HepG2 (cell line): ENCODE results near the gene TEAD1. TPM values are rescaled to one million over a fixed set of nuclear protein-coding genes. Genes with fewer than 3 reads are reported as not detected.

ENCODE experiments used
- ATAC-seq: fragments of 200-7000 bp; cut with Tn5 transposase; 3 replicates; pipeline ENCODE4 v1.9.1; 2020; ENCODE audit warnings: mild to moderate bottlenecking, moderate library complexity
- BruUV-seq: library from RNA; stranded (reverse); fragments of 400-500 nt; replicated peaks from 2 replicates; lab custom pipeline; 2021; lab: Mats Ljungman, UMichigan
- CTCF ChIA-PET: fragments of 300-600 bp; formaldehyde crosslinking; extraction: SDS; loops from one replicate; lab custom pipeline; 2021; ENCODE audit warnings: low total read pairs, inconsistent platforms, low intra/inter-chr PET ratio; lab: Yijun Ruan, JAX
- POLR2A ChIA-PET: fragments of 350-600 bp; sonication (Branson Sonifier 250); formaldehyde crosslinking; loops from one replicate; lab custom pipeline; 2020; ENCODE audit warnings: antibody characterized with exemption, inconsistent platforms; lab: Yijun Ruan, JAX
- DNase-seq: peaks from one replicate; pipeline ENCODE4 v3.0.0-alpha.2; 2015; ENCODE audit warnings: low spot score
- FAIRE-seq: peaks from 3 replicates; lab custom pipeline; 2011; peaks lifted over from hg19 to GRCh38; lab: Jason Lieb, UNC
- H2AFZ ChIP-seq: one replicate; pipeline ENCODE4 v1.6.1; 2011; ENCODE audit warnings: low read length, inconsistent platforms
- H3K27ac ChIP-seq: fragments of 300-600 bp; 3 replicates; pipeline ENCODE4 v1.8.0; 2011; ENCODE audit warnings: mixed run types, mild to moderate bottlenecking, mixed read lengths, low read length, inconsistent platforms; ENCODE audit not compliant: insufficient read depth; ENCODE audit errors: extremely low read length
- H3K27me3 ChIP-seq, 2 experiments: fragments of 200-600 bp in 1 of 2; 2 replicates in 1 of 2; 3 replicates in 1 of 2; pipeline versions ENCODE4 v1.6.0 to v1.8.0; 2011; ENCODE audit warnings: low read length in 2 of 2, mild to moderate bottlenecking in 2 of 2, moderate library complexity in 2 of 2, inconsistent platforms in 1 of 2; ENCODE audit not compliant: insufficient read depth in 2 of 2, control insufficient read depth in 1 of 2
- H3K36me3 ChIP-seq, 2 experiments: fragments of 200-600 bp in 1 of 2; replicated peaks in 1 of 2; 2 replicates in 1 of 2; 3 replicates in 1 of 2; pipeline versions ENCODE4 v1.5.1 to v1.8.0; 2011; ENCODE audit warnings: low read length in 2 of 2, inconsistent platforms in 1 of 2; ENCODE audit not compliant: insufficient read depth in 2 of 2, control insufficient read depth in 1 of 2
- H3K4me1 ChIP-seq: 2 replicates; pipeline ENCODE4 v1.5.1; 2012; ENCODE audit warnings: low read length, inconsistent platforms; ENCODE audit not compliant: insufficient read depth
- H3K4me2 ChIP-seq: 2 replicates; pipeline ENCODE4 v1.6.0; 2011; ENCODE audit warnings: low read depth, low read length, inconsistent platforms
- H3K4me3 ChIP-seq, 3 experiments: fragments of 200-600 bp in 1 of 3; sonication (generic), shearing (Covaris generic) in 1 of 3; replicated peaks in 1 of 3; 2 replicates each; pipeline ENCODE4 v1.5.1; 2011 to 2016; ENCODE audit warnings: low read length in 3 of 3, inconsistent platforms in 2 of 3, low read depth in 2 of 3, mild to moderate bottlenecking in 2 of 3, control low read depth in 1 of 3, mixed read lengths in 1 of 3; ENCODE audit not compliant: insufficient read depth in 1 of 3
- H3K79me2 ChIP-seq: one replicate; pipeline ENCODE4 v1.6.1; 2011; ENCODE audit warnings: low read length, inconsistent platforms; ENCODE audit not compliant: insufficient read depth
- H3K9ac ChIP-seq: 2 replicates; pipeline ENCODE4 v1.6.0; 2011; ENCODE audit warnings: mild to moderate bottlenecking, low read depth, low read length, inconsistent platforms; ENCODE audit not compliant: insufficient read depth
- H3K9me3 ChIP-seq: 2 replicates; pipeline ENCODE4 v1.5.1; 2012; ENCODE audit warnings: mild to moderate bottlenecking, low read length
- H4K20me1 ChIP-seq: 2 replicates; pipeline ENCODE4 v1.6.0; 2011; ENCODE audit warnings: inconsistent platforms, mild to moderate bottlenecking, low read length, moderate library complexity; ENCODE audit not compliant: insufficient read depth
- EED ChIP-seq: sonication (generic); formaldehyde crosslinking; IDR thresholded peaks from 2 replicates; pipeline ENCODE4 v1.5.0; 2020; ENCODE audit warnings: mild to moderate bottlenecking, missing genetic modification reagents
- IRF1 ChIP-seq: sonication (generic); formaldehyde crosslinking; IDR thresholded peaks from 2 replicates; pipeline ENCODE4 v1.4.0; 2020; ENCODE audit warnings: low read depth, mild to moderate bottlenecking, missing genetic modification reagents
- LBX2 ChIP-seq: sonication (generic); formaldehyde crosslinking; IDR thresholded peaks from 2 replicates; pipeline ENCODE4 v1.5.0; 2020; ENCODE audit warnings: missing genetic modification reagents, mild to moderate bottlenecking, borderline replicate concordance
- RELA ChIP-seq: sonication (generic); formaldehyde crosslinking; IDR thresholded peaks from 2 replicates; pipeline ENCODE4 v1.4.0; 2020; ENCODE audit warnings: missing genetic modification reagents
- SSRP1 ChIP-seq: IDR thresholded peaks from 2 replicates; pipeline ENCODE4 v1.6.1; 2016; ENCODE audit warnings: control low read depth
- ZBTB25 ChIP-seq: IDR thresholded peaks from 2 replicates; pipeline ENCODE4 v1.6.1; 2018; ENCODE audit warnings: missing genetic modification reagents
- ZNF160 ChIP-seq: sonication (generic); formaldehyde crosslinking; IDR thresholded peaks from 2 replicates; pipeline ENCODE4 v1.8.0; 2022; ENCODE audit warnings: mild to moderate bottlenecking, inconsistent platforms, missing genetic modification reagents
- ZNF362 ChIP-seq: sonication (generic); formaldehyde crosslinking; IDR thresholded peaks from 2 replicates; pipeline ENCODE4 v1.4.0; 2020; ENCODE audit warnings: missing genetic modification reagents, mild to moderate bottlenecking, borderline replicate concordance
- ZNF737 ChIP-seq: sonication (generic); formaldehyde crosslinking; IDR thresholded peaks from 2 replicates; pipeline ENCODE4 v1.5.0; 2020; ENCODE audit warnings: missing genetic modification reagents, mild to moderate bottlenecking, borderline replicate concordance
- ZNF746 ChIP-seq: sonication (generic); formaldehyde crosslinking; IDR thresholded peaks from 2 replicates; pipeline ENCODE4 v1.8.0; 2022; ENCODE audit warnings: mild to moderate bottlenecking, missing genetic modification reagents
- WGBS: methylation state at CpG from one replicate; pipeline ENCODE4 v1.1.6; 2017; ENCODE audit warnings: low lambda C conversion rate; 5-methylcytosine and 5-hydroxymethylcytosine counted together
- in situ Hi-C: cut with HindIII; loops from 2 replicates; pipeline ENCODE4 v1.10.0; 2017; ENCODE audit warnings: low pct_unique_long_range_greater_than_20kb; ENCODE audit not compliant: extremely low pct_ligation_motif_present
- intact Hi-C: fragments of 100-400 bp; cut with micrococcal nuclease; formaldehyde crosslinking; loops from one replicate; pipeline ENCODE4 v1.10.0; 2022; ENCODE audit not compliant: unreplicated experiment
- polyA plus RNA-seq, 8 experiments: library from polyadenylated mRNA; depleted of rRNA in 3 of 8; stranded (reverse) in 7 of 8; unstranded in 1 of 8; fragments of >200 nt; fragmentation: Illumina TruSeq in 4 of 8; extraction: Trizol in 4 of 8; gene quantifications; 2 replicates each; pipeline versions ENCODE4 v1.2.1 to v1.2.3, GENCODE V29; 2011 to 2016; ENCODE audit warnings: low read depth in 4 of 8, missing spikeins in 1 of 8, mixed read lengths in 1 of 8; ENCODE audit not compliant: insufficient read depth in 1 of 8
- total RNA-seq, 5 experiments: library from RNA; depleted of rRNA; stranded (reverse); fragments of >200 nt; fragmentation: Illumina TruSeq; extraction: Trizol; gene quantifications; 2 replicates each; pipeline ENCODE4 v1.2.3, GENCODE V29; 2016; ENCODE audit warnings: low read depth in 1 of 5

TEAD1 gene
- total and polyA plus RNA-seq, 2 of the 13 experiments (the other 11 are each of a cell fraction or from before 2014, with no cell fraction given), result 20.1 to 30.5 TPM

- Histone ChIP-seq H3K4me2 (no peak overlapping the region), H3K79me2 (no peaks in the 10 kb centered on the region), H3K4me1 (peaks cover 5% of the 10 kb centered on the region), H2AFZ (no peak overlapping the region), H3K27me3 (peaks cover 0 to 9% of the 10 kb centered on the region in 2 experiments; a peak in 2 of 5 replicates), H3K9ac (no peak overlapping the region), H3K36me3 (no peaks in the 10 kb centered on the region), H3K9me3 (no peaks in the 10 kb centered on the region), H3K4me3 (no peak overlapping the region), H4K20me1 (no peaks in the 10 kb centered on the region), H3K27ac (no peak overlapping the region)
- DNase-seq (no peak), ATAC-seq (no peak), FAIRE-seq (no peak)
- ChIA-PET CTCF (no interaction called here), POLR2A (no interaction called here)
- WGBS, result 57% methylated on average over 1 of the region's 1 CpG
- intact Hi-C loops, result no loop called here
- BruUV-seq, result no TSS peak
- in situ Hi-C loops, result no loop called here
- TF ChIP-seq RELA (CRISPR knock-in tag), result no peak
- TF ChIP-seq EED (CRISPR knock-in tag), result no peak
- TF ChIP-seq SSRP1 (CRISPR knock-in tag), result no peak
- no peak for TF ChIP-seq ZNF737 (CRISPR knock-in tag)
- no peak for TF ChIP-seq ZNF362
- TF ChIP-seq ZBTB25 (CRISPR knock-in tag), result no peak
- no peak for TF ChIP-seq IRF1 (CRISPR knock-in tag)
- TF ChIP-seq ZNF746 (CRISPR knock-in tag), result no peak
- no peak for TF ChIP-seq LBX2
- no peak for TF ChIP-seq ZNF160 (CRISPR knock-in tag)
These were observed 9.8 kb upstream of the TEAD1 start for GRCh38 chr11:12664385-12664784.
